ENCODE results near the gene SNX30. TPM values are rescaled to one million over a fixed set of nuclear protein-coding genes. Genes with fewer than 3 reads are reported as not detected.

SNX30 gene
- polyA plus RNA-seq, 1 of the 3 experiments (the other 2 are of a cell fraction) = 2.7 TPM

GRCh38 chr9:112854657-112855056 lies 104.1 kb downstream of the SNX30 start (continued):
- no peak for TF ChIP-seq MEF2A (IDR thresholded peaks at IDR 0.05; ENCODE audit: borderline replicate concordance, low read depth)
- no peak for TF ChIP-seq EP300 (IDR thresholded peaks at IDR 0.05; ENCODE audit: borderline replicate concordance in 1 of 2, low read depth in 1 of 2, low read length in 1 of 2)

GRCh38 chr9:112856200-112856599 lies 105.6 kb downstream of the SNX30 start:
- ChIA-PET POLR2A (no interaction called here), CTCF (no interaction called here)
- H3K79me2 ChIP-seq (ENCODE audit: insufficient read depth) = no peaks in the 10 kb centered on the region
- H2AFZ ChIP-seq (ENCODE audit: low read depth) = no peak overlapping the region
- H3K4me3 ChIP-seq (ENCODE audit: low read depth in 2 of 2, low read length in 1 of 2) = no peak overlapping the region
- H4K20me1 ChIP-seq (ENCODE audit: insufficient read depth) = no peaks in the 10 kb centered on the region
- H3K36me3 ChIP-seq (replicated peaks in 1 of 2; ENCODE audit: control insufficient read depth in 1 of 2, insufficient read depth in 2 of 2, low read length in 1 of 2) = peaks cover 0 to 5% of the 10 kb centered on the region in 2 experiments
- 95% methylated on average over 8 of the region's 8 CpGs for WGBS (ENCODE audit: low lambda C conversion rate)
- H3K9ac ChIP-seq = no peak overlapping the region
- H3K9me3 ChIP-seq = no peaks in the 10 kb centered on the region
- TF ChIP-seq ZBTB33 (IDR thresholded peaks at IDR 0.05; ENCODE audit: borderline replicate concordance, low read depth) (no peak), FOXJ3 (CRISPR knock-in tag; IDR thresholded peaks at IDR 0.05) (no peak), GABPA (IDR thresholded peaks at IDR 0.05; ENCODE audit: low read depth) (no peak), REST (IDR thresholded peaks at IDR 0.05; ENCODE audit: low read depth, low read length) (no peak), GATA2 (CRISPR knock-in tag; IDR thresholded peaks at IDR 0.05) (no peak), RFX5 (IDR thresholded peaks at IDR 0.05; ENCODE audit: low read length) (no peak), SMC3 (IDR thresholded peaks at IDR 0.05; ENCODE audit: low read depth, low read length) (no peak), CTCF (IDR thresholded peaks at IDR 0.05) (no peak), EP300 (IDR thresholded peaks at IDR 0.05; ENCODE audit: borderline replicate concordance in 1 of 2, low read depth in 1 of 2, low read length in 1 of 2) (no peak), SIN3A (IDR thresholded peaks at IDR 0.05; ENCODE audit: borderline replicate concordance, low read depth, low read length) (no peak), IRF3 (IDR thresholded peaks at IDR 0.05; ENCODE audit: low read depth, low read length) (no peak), EZH2phosphoT487 (IDR thresholded peaks at IDR 0.05; ENCODE audit: borderline replicate concordance, low read depth) (no peak), RCOR1 (IDR thresholded peaks at IDR 0.05; ENCODE audit: low read length) (no peak), TAF1 (IDR thresholded peaks at IDR 0.05; ENCODE audit: borderline replicate concordance, low read depth, low read length) (no peak), RAD21 (IDR thresholded peaks at IDR 0.05; ENCODE audit: low read length) (no peak), FOXM1 (IDR thresholded peaks at IDR 0.05; ENCODE audit: low read depth) (no peak), MAX (IDR thresholded peaks at IDR 0.05; ENCODE audit: low read depth) (no peak), NFIC (IDR thresholded peaks at IDR 0.05; ENCODE audit: borderline replicate concordance) (no peak), MEF2A (IDR thresholded peaks at IDR 0.05; ENCODE audit: borderline replicate concordance, low read depth) (no peak)
- no peaks in the 10 kb centered on the region for H3K27me3 ChIP-seq (ENCODE audit: insufficient read depth)
- no peak overlapping the region for H3K4me2 ChIP-seq
- no peaks in the 10 kb centered on the region for H3F3A ChIP-seq (replicated peaks; ENCODE audit: insufficient read depth)
- no peak overlapping the region for H3K27ac ChIP-seq (ENCODE audit: low read depth in 2 of 2, low read length in 1 of 2)
- H3K9me2 ChIP-seq = no peaks in the 10 kb centered on the region
- no peak for DNase-seq
- H3K4me1 ChIP-seq (ENCODE audit: control insufficient read depth in 1 of 2, insufficient read depth in 2 of 2, low read depth in 1 of 2, low read length in 1 of 2) = no peaks in the 10 kb centered on the region; a peak in 1 of 4 replicates

Data from SK-N-SH (cell line).